GM21825 (cell line): ENCODE data around the gene ABCA13.
"Not testable (repeated sequence)": the region's sequence is repeated elsewhere in the genome, so short reads cannot be mapped to it uniquely, and the experiment has no call there.

Experiments
- ATAC-seq: cut with Tn5 transposase; IDR thresholded peaks from one replicate; pipeline ENCODE4 v1.9.1; 2021; ENCODE audit warnings: mild to moderate bottlenecking, moderate library complexity; ENCODE audit not compliant: unreplicated experiment

ABCA13 gene

DNA sequence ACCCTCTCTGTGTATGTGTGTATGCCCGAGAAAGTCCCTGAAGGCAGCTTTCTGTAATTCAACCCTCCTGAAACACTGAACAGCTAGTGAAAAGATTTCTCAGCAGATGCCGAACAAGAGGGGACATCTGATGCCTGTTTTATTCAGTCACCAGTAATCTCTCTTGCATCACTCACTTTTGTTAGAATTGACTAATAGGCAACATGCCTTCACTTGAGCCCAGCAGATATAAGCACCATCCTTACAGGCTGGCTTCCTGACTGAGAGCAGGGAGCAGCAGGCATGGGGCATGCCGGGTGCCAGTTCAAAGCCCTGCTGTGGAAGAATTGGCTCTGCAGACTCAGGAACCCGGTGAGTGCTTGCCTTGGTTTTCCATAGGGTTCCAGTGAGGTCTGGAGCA is at the start of gene ABCA13:
Gene ABCA13, plus strand, starts transcription at position 257 of the 400 bp plus-strand sequence. Its CDS starts 26 bp downstream, at position 283.
- ATAC-seq = no peak

GRCh38 chr7:48126037-48126436 is 45.2 kb upstream of the ABCA13 start:
- ATAC-seq = no peak

- ATAC-seq = no peak
These were observed 40.6 kb upstream of the ABCA13 start for GRCh38 chr7:48130658-48131108.

- ATAC-seq = no peak
These were observed 38.5 kb upstream of the ABCA13 start for GRCh38 chr7:48132792-48133191.

GRCh38 chr7:48139459-48139858 is 31.8 kb upstream of the ABCA13 start:
- no peak for ATAC-seq

DNA sequence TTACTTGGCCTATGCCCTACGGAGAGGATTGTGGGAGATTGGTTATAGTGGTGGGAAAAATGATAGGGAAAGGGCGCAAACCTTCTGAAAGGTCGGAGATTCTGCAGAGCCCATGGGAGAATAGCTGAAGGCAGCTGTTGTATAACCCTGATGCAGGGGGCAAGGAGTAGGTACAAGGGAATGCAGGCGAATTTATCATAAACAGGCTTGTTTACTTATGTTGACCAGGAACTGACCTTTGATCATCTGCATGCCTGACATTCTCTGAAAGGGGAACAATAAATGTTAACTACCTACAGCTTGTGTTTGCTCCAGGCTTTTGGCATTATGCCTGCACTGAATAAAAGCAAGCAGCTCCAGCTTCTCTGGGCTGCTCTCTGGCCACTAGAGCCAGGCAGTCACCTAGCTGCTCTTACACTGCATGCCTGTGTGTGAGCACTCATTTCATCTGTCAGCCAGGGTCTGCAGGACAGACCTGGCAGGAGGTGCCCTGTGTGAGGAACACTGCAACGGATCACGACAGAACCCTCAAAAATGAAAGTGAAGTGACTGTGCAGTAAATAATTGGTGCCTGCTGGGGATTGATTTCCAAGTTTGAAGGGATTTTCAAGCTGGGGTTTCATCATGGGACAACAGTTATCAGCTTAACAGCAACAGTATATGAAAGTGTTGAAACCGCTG is 31.1 kb upstream of the ABCA13 start:
- no peak for ATAC-seq

- ATAC-seq = no peak
These were observed 29.7 kb upstream of the ABCA13 start for GRCh38 chr7:48141521-48141920.

GRCh38 chr7:48144291-48144768 is 26.9 kb upstream of the ABCA13 start:
- ATAC-seq = no peak

DNA sequence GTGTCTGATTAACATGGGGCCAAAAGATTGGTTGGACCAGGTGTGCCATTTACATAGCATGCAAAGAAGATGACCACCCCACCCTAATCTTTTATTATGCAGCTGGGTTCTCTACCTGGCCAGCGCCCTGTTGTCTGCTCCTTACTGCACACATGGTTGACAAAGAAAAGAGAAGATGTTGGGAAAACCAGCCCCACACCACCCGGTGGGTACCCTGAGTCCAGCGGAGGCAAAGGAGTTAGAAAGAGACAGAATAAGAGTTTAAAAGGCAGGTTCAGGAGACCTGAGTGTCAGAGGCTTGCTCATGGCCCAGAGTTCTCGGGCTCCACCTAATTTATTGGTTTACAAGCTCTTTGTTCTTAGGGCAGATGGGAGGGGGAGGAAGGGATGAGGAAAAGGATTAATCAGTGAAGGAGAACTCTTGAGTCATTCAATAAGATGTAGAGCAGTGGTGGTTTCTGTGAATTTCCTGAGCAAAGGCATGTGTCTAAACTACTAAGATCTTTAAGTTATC is 24.1 kb upstream of the ABCA13 start:
- no peak for ATAC-seq

- not testable (repeated sequence) for ATAC-seq
These were observed 23.6 kb upstream of the ABCA13 start for GRCh38 chr7:48147690-48148089.

DNA sequence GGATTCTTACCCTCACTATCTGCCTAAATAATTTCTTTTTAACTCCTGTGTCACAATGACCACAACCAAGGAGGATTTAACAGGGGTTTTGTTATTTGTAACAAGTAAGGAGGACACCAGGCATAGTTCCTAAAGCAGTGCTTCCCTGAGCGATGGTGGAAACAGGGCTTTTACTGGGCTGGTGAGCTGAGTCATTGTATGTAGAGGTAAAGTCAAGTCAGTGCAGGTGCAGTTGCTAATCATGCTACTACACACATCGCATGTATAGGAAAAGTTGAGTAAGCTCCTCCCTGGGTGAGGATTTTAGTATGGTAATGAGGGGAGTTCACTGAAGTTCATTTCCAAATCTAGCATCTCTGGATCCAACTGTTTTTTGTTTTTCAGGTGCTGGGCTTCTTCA is 22.9 kb upstream of the ABCA13 start:
- ATAC-seq = no peak

DNA sequence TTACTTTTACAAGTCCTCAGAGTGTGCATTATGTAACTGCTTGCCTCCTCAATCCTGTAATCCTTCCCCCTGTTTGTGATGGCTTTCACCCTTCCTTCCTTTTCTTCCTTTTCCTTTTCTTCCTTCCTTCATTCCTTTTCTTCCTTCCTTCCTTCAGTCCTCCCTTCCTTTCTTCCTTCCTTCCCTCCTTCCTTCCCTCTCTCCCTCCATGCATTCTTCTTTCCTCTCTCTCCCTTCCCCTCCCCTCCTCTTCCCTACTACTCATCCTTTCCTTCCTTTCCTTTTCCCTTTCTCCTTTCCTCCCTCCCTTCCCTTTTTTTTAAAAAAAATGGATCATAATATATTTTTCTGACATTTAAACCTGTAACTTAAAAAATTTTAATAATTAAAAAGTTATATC is 22.2 kb upstream of the ABCA13 start:
- no peak for ATAC-seq

DNA sequence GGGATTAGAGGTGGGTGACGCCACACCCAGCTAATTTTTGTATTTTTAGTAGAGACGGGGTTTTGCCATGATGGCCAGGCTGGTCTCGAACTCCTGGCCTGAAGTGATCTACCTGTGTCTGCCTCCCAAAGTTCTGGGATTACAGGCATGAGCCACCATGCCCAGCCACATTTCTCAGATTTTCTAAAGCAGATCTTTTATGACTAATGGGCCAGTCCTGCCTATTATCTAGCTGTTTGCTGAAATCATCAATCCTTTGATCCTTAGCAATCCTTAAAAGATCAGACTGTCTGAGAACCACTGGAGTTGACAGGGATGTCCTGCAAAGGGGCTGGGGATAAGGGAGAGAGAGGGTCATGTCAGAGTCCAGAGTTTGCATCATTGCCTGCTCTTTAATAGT is 21.2 kb upstream of the ABCA13 start:
- no peak for ATAC-seq

DNA sequence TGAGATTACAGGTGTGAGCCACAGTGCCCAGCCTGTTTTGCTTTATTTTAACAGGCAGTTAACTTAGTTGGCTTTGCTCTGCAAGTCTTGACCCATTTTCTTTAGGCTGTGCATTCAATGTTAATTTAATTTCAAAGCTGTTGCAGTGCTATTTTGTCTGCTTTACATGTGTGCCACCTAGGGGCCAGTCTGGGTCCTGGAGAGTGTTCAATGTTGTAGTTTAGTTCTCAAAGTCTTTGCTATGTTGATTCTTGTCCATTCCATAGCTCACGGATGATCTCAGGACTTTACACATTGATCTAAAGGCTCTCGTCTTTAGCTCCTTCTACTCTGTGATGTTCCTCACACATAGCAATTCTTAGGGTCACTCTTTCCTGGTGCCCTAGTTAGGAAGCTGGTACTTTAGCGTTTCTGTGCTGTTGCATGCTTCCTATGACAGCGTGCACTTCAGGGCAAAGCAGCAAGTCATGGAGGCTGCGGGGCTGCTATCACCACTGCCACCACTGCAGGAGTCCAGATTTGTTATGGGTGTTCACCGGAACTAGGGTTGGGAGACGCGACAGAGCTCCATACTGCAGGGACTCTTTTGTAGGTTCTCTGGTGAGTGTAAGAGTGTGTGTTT is 16.4 kb upstream of the ABCA13 start:
- ATAC-seq = peak; percentile 69

DNA sequence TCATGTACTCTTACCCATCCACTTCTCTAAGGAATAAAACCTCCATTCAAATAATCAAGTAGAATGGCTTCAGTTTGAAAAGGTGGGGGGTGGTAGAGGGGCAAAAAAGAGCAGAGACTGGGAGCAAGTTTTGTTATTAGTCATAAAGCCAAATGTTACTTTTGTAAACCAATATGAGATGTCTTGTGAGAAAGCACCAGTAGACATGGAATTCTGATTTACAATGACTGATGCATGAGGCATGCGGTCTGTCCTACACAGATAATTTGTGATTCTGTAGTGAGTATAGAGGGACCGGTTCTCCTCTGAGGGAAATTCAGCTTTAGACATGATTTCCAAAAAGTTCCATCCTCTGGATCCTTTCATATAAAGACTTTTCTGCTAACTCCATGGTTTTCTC is 12.9 kb upstream of the ABCA13 start:
- no peak for ATAC-seq

- ATAC-seq = no peak
These were observed 9.7 kb upstream of the ABCA13 start for GRCh38 chr7:48161407-48162125.

DNA sequence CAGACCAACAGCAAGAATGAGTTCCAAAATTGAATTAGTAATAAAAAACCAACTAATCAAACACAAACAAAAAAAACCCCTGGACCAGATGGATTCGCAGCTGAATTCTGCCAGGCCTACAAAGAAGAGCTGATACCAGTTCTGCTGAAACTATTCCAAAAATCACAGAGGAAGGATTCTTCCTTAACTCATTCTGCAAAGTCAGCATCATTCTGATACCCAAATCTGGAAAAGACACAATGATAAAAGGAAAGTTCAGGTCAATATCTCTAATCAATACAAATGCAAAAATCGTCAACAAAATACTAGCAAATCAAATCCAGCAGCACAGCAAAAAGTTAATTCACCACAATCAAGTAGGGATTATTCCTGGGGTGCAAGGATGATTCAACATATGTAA is 6.1 kb upstream of the ABCA13 start:
- ATAC-seq = no peak

DNA sequence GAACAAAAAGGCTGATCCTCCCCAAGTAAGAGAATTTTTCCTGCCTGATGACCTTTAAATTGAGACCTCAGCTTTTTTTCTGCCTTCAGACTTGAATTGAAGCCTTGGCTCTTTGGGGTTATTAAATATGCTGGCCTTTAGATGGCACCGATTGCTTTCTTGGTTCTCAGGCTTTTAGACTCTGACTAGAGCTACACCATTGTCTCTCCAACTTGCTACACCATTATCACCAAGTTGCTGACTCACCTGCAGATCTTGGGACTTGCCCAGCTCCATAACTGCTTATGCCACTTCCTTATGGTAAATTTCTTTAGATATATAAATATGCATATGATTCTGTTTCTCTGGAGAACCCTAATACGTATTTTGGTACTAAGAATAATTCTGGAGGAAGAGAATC is 3.1 kb upstream of the ABCA13 start:
- no peak for ATAC-seq

GRCh38 chr7:48170506-48170905 is 752 bp upstream of the ABCA13 start:
- ATAC-seq = no peak

DNA sequence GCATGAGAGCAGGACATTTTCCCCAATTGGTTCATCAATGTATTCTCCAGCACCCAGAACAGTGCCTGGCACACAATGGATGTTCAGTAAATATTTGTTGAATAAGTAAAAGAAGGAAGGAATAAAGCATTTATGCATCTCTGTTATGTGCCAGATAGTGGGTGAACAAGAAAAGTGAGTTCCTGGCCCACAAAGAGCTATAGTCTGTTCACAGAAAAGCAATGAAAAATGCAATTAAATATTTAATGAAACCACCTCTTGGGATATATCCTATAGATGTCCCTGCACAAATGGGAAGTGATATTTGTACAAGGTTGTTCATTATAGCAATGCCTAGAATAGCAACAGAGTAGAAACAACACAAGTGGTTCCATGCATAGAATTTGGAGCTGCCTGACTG is 2.1 kb downstream of the ABCA13 start:
- ATAC-seq = no peak

GRCh38 chr7:48173756-48174382 is 2.6 kb downstream of the ABCA13 start:
- no peak for ATAC-seq
